Stimulated activated effector memory CD8-positive, alpha-beta T cell treated with anti-CD3 and anti-CD28 coated beads, Interleukin-12 subunit alpha, Interleukin-12 subunit beta, amount 100 ng/mL, for 72 hours (primary cell): ENCODE measurements around the gene CGB5.
"Not testable (repeated sequence)": the region's sequence is repeated elsewhere in the genome, so short reads cannot be mapped to it uniquely, and the experiment has no call there.

Experiments
- ATAC-seq: fragments of 150-1000 bp; cut with Tn5 transposase; 2 replicates; pipeline ENCODE4 v1.10.0; 2021
- DNase-seq, 2 donors: peaks; one replicate each; pipeline ENCODE4 v3.0.0; 2021 to 2022; ENCODE audit warnings: low spot score in 2 of 2
- H3K27ac Mint-ChIP-seq: one replicate; pipeline ENCODE4 v1.8.0; 2022; ENCODE audit warnings: mild to moderate bottlenecking, mixed read lengths
- H3K36me3 Mint-ChIP-seq: one replicate; pipeline ENCODE4 v1.8.0; 2022; ENCODE audit warnings: mild to moderate bottlenecking, mixed read lengths
- H3K4me1 Mint-ChIP-seq: one replicate; pipeline ENCODE4 v1.8.0; 2022; ENCODE audit warnings: mixed read lengths
- H3K4me3 Mint-ChIP-seq: one replicate; pipeline ENCODE4 v1.8.0; 2022; ENCODE audit warnings: mild to moderate bottlenecking, mixed read lengths
- H3K9me3 Mint-ChIP-seq: one replicate; pipeline ENCODE4 v1.8.0; 2022; ENCODE audit warnings: mixed read lengths

The CGB5 gene

DNA sequence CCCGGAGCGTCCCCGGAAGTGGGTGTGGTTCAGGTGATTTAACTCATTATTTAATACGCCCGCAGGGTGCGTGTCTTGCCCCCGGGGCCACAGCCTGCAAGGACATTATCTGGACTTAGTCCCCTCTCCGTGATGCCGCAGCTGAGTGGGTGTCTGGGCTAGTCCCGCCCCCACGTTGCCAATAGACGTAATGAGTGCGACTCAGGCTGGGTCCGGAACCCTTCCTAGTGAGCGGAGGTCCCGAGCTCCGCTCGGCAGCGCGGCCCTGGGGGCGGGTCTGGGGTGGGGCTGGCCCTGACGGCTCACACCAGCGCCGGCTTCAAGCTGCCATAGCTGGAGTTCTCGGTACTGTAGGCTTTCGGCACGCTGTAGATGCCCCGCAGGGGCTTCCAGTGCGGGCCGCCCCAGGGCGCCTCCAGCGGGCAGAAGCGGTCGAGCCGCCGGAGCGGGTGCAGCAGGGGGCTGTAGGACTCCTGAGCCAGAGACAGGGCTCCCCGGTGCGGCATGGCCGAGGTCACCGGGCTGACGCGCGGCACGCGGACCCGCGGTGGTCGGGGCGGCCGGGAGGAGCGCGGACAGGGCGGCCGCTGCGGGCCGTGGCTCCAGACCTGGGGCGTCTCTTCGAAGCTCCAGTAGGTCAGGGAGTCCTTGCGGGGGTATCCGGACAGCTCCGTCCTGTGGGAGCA, 25.8 kb upstream of the CGB5 start:
- Mint-ChIP-seq H3K36me3 (peaks cover 21% of the 10 kb centered on the region), H3K4me1 (peaks cover 31% of the 10 kb centered on the region), H3K27ac (no peak overlapping the region), H3K9me3 (no peaks in the 10 kb centered on the region), H3K4me3 (peak overlapping the region; percentile 84)
- ATAC-seq (peak; percentile 82), DNase-seq (peak; percentile 55 to 82)

DNA sequence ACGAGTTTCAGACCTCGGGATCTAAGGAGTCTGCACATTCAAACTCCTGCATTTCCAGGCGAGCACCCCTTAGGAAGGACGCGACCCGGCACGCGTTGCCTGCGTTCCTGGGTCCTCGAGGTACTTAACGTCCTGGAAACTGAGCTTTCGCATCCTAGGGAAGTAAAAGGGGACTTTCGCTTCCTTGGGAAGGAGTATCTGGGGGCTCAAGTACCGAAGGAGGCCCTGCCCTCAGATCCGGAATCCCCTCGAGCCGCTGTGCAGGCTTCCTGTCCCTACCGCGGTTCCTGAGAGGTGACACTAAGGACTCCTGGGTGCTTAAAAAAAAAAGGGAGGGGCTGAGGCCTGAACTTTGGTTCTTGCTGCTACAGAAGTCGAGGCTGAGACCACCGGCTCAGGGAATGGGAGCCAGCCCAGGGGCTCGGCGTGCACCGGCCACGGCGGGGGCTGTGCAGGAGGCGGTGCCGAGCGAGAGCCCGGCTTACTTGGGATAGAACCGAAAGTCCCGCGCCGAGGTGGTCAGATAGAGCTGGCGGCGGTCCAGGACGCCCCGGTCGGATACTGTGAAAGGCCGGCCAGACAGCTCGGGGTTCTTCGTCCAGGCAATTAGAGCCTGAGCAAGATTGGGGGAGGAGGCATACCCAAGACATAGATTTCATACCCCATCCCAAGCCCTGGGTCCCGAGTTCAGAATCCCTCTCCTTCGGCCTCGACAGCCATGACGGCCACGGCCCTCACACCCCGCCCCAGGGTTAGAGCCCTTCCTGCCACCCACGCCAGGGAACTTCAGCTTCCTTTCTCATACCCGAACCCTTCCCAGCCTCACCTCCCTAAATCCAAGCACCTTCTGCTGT, 25.0 kb upstream of the CGB5 start:
- not testable (repeated sequence) for H3K9me3 Mint-ChIP-seq, ATAC-seq
- Mint-ChIP-seq H3K27ac (peak overlapping the region; percentile 27), H3K4me1 (peaks cover 31% of the 10 kb centered on the region), H3K4me3 (peak overlapping the region; percentile 84), H3K36me3 (peaks cover 14% of the 10 kb centered on the region)
- peak in 1 of 2 donors; percentile 56 for DNase-seq

DNA sequence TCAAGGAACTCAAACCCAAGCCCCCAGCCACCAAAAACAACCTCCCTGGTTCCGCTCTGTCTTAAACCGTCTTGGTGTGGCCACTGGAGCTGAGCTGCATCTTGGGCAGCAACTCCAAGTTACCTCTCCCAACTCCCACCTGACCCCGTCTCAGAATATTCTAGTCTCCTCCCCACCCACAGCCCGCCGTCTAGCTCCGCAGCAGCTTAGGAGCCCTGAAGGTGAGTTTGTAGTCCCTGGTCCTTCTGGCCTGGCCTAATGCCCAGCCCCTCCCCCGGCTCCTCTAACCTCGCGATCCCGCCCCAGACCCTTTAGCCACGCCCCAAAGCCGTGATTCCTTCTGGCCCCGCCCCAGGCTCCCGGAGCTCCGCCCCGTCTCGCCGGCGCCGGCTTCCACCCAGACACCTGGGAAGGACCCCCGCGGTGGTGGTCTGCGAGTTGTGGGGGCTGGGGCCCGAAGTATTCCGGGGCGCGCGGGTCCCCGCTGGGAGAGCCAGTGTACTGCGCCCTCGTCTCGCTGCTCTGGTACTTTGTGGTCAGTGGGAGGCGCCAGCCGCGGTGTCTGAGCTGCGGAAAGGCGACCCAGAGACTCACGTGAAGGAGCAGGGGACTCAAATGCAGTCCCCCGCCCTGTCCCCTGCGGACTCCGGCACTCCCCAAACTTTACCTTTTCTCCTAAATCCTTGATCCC, 24.3 kb upstream of the CGB5 start:
- H3K4me3 Mint-ChIP-seq = peak overlapping the region; percentile 84
- peaks cover 31% of the 10 kb centered on the region for H3K4me1 Mint-ChIP-seq
- peak; percentile 49 for ATAC-seq
- H3K9me3 Mint-ChIP-seq = no peaks in the 10 kb centered on the region
- DNase-seq = peak; percentile 60 to 83
- peak overlapping the region; percentile 27 for H3K27ac Mint-ChIP-seq
- H3K36me3 Mint-ChIP-seq = peaks cover 9% of the 10 kb centered on the region

GRCh38 chr19:49020342-49020741, 23.3 kb upstream of the CGB5 start:
- Mint-ChIP-seq H3K4me1 (peaks cover 31% of the 10 kb centered on the region), H3K4me3 (peak overlapping the region; percentile 84), H3K36me3 (peaks cover 5% of the 10 kb centered on the region), H3K9me3 (no peaks in the 10 kb centered on the region), H3K27ac (no peak overlapping the region)
- DNase-seq (no peak), ATAC-seq (no peak)

- H3K4me3 Mint-ChIP-seq = peak overlapping the region; percentile 1
- peak overlapping the region; percentile 7 for H3K27ac Mint-ChIP-seq
Measured at GRCh38 chr19:49020931-49021895, 22.4 kb upstream of the CGB5 start.

DNA sequence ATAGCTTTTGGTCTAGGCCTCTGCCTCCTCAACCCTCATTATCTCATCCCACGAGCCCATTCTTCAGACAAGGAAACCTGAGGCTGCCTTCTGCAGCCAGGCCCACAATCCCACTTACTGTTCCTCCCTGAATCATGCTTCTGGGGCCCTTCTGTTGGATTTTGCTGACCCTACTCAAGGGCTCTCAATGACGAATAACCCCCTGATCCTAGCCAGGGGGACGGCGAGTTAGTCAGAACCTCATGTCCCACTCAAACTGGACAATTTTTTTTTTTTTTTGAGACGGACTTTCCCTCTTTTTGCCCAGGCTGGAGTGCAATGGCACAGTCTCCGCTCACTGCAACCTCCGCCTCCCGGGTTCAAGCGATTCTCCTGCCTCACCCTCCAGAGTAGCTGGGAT, 21.5 kb upstream of the CGB5 start:
- ATAC-seq = no peak
- Mint-ChIP-seq H3K9me3 (no peaks in the 10 kb centered on the region), H3K36me3 (no peaks in the 10 kb centered on the region), H3K27ac (no peak overlapping the region), H3K4me1 (peaks cover 31% of the 10 kb centered on the region), H3K4me3 (no peak overlapping the region)
- no peak for DNase-seq

More at GRCh38 chr19:49020931-49021895, 22.4 kb upstream of the CGB5 start:
- peaks cover 31% of the 10 kb centered on the region for H3K4me1 Mint-ChIP-seq
- DNase-seq (no peak), ATAC-seq (peak; percentile 47)
- no peaks in the 10 kb centered on the region for H3K9me3 Mint-ChIP-seq
- no peaks in the 10 kb centered on the region for H3K36me3 Mint-ChIP-seq

DNA sequence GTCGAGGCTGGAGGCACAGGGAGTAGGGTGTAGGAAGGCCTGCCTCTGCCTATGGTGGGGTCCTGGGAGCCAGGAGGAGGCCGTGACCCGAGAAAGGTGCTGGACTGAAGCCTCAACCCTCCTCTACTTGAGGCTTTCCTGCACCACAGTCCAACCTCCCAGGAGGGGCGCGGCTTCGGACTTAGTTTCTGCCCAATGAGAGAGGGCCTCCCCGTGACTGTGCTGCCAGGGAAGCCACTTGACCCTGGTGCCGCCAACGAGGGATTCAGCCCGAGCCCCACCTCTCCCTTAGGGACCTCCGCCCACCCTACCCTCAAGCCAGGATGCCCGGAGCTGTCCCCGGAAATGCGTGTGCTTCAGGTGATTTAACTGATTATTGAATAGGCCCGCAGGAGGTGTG, 19.4 kb upstream of the CGB5 start, which contains the start of gene CGB3:
Gene CGB3, minus strand, starts transcription at position 101 of the 400 bp plus-strand sequence. CDS start 362 bp downstream, outside the sequence.
- H3K4me3 Mint-ChIP-seq, H3K36me3 Mint-ChIP-seq, ATAC-seq, DNase-seq, H3K27ac Mint-ChIP-seq, H3K9me3 Mint-ChIP-seq: not testable (repeated sequence)
- peaks cover 22% of the 10 kb centered on the region for H3K4me1 Mint-ChIP-seq

GRCh38 chr19:49025088-49025487, 18.6 kb upstream of the CGB5 start:
- not testable (repeated sequence) for ATAC-seq, H3K9me3 Mint-ChIP-seq, DNase-seq, H3K27ac Mint-ChIP-seq, H3K36me3 Mint-ChIP-seq, H3K4me3 Mint-ChIP-seq
- H3K4me1 Mint-ChIP-seq = peaks cover 17% of the 10 kb centered on the region

DNA sequence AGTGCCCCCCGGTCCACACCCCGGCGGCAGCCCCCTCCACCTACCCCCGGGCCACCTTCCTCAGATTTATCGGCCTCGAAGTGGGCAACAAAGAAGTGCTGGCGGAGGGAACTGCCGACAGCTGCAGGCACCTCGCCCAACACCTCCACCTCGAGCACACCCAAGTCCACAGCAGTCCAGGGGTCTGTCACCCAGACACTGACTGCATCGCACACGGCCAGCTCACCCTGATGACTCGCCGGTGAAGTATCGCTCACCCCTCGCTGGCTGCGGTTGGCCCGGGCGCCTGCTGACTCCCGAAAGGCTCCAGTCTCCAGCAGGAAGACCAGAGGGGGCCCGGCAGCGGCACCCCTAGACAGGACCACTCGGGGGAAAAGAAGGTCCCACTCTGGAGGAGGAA, 18.0 kb upstream of the CGB5 start:
- not testable (repeated sequence) for ATAC-seq, H3K36me3 Mint-ChIP-seq, H3K27ac Mint-ChIP-seq, H3K9me3 Mint-ChIP-seq, DNase-seq, H3K4me3 Mint-ChIP-seq
- peaks cover 12% of the 10 kb centered on the region for H3K4me1 Mint-ChIP-seq

DNA sequence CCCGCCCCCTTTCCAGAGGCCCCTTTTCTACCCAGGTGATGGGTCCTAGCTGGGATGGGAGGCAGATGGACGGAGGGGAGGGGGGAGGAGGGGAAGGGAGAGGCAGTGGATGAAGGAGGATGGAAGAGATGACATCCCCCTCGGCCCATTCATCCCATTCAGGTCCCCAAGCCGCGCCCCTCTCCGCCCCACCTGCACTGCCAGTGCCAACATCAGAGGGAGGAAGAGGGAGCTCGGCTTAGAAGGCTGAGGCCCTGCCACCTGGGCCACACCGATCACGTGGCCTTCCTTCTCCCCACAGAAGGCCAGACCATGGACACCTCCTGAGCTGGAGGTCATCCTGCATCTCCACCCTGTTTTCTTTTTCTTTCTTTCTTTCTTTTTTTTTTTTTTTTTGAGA, 15.0 kb upstream of the CGB5 start:
- ATAC-seq, H3K36me3 Mint-ChIP-seq, H3K4me1 Mint-ChIP-seq, H3K4me3 Mint-ChIP-seq, DNase-seq, H3K27ac Mint-ChIP-seq, H3K9me3 Mint-ChIP-seq: not testable (repeated sequence)

DNA sequence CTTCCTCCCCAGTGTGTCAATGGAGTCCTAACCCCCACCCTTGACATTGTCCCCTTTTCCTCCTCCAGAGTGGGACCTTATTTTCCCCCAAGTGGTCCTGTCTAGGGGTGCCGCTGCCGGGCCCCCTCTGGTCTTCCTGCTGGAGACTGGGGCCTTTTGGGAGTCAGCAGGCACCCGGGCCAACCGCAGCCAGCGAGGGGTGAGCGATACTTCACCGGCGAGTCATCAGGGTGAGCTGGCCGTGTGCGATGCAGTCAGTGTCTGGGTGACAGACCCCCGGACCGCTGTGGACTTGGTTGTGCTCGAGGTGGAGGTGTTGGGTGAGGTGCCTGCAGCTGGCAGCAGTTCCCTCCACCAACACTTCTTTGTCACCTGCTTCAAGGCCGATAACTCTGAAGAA, 13.9 kb upstream of the CGB5 start:
- not testable (repeated sequence) for H3K27ac Mint-ChIP-seq, DNase-seq, H3K4me3 Mint-ChIP-seq, ATAC-seq, H3K36me3 Mint-ChIP-seq, H3K9me3 Mint-ChIP-seq, H3K4me1 Mint-ChIP-seq

DNA sequence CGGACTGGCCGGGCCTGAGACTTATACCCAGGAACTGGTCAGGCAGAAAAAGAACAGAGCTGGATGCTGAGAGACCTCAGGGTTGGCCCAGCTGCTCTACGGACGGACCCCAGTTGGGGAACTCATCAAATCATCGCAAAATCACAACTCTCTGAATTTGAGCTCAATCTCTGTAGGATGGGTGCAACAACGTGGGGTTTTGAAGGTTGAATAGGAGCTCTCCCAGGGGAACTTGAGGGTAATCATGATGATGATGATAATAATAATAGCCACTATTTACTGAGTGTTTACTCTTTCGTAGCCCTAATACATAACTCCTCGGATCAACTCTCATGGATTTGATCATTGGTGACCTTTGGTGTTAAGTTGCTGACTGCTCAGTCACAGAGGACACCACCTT, 13.3 kb upstream of the CGB5 start:
- DNase-seq, H3K4me1 Mint-ChIP-seq, H3K27ac Mint-ChIP-seq, ATAC-seq, H3K9me3 Mint-ChIP-seq, H3K4me3 Mint-ChIP-seq, H3K36me3 Mint-ChIP-seq: not testable (repeated sequence)

- H3K9me3 Mint-ChIP-seq, H3K36me3 Mint-ChIP-seq, H3K4me1 Mint-ChIP-seq: not testable (repeated sequence)
- peak; percentile 58 to 90 for DNase-seq
- Mint-ChIP-seq H3K4me3 (peak within 1 kb of the TSS; percentile 22), H3K27ac (peak within 1 kb of the TSS; percentile 94)
- peak; percentile 91 for ATAC-seq
Measured at GRCh38 chr19:49031642-49032301, 11.9 kb upstream of the CGB5 start, which contains the start of gene CGB2. CGB2 (plus strand) TSS chr19:49031890; CDS start chr19:49032096, 206 bp downstream.

DNA sequence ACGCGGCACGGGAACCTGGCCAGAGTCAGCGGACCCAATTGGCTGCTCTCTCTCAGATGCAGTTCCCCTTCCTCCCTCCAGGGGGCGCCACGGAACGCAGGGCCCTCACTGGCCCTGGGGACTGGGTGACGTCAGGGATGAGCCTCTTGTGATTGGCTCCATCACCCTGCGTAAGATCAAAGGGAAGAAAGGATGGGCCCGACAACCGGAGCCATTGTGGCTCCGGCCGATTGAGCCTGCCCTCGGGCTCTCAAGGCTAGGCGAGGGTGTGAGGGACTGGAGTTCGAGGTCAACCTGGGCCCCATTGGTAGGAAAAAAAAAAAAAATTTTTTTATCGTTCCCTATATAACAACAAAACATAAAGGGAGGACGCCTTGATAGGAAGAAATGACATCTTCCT, 6.8 kb upstream of the CGB5 start, which contains the start of gene CGB1:
Gene CGB1, minus strand, starts transcription at position 81 of the 400 bp plus-strand sequence. CDS start 184 bp downstream, outside the sequence.
- not testable (repeated sequence) for H3K4me1 Mint-ChIP-seq, H3K9me3 Mint-ChIP-seq, H3K27ac Mint-ChIP-seq, H3K4me3 Mint-ChIP-seq, H3K36me3 Mint-ChIP-seq
- DNase-seq (peak in 1 of 2 donors; percentile 77), ATAC-seq (peak; percentile 57)
